ENCODE measurements around the gene MYL12B. TPM values are rescaled to one million over a fixed set of nuclear protein-coding genes. Genes with fewer than 3 reads are reported as not detected.
"Not testable (repeated sequence)": the region's sequence is repeated elsewhere in the genome, so short reads cannot be mapped to it uniquely, and the experiment has no call there.

MYL12B gene
- 100 to 1,000 TPM; 192 to 310 TPM for total RNA-seq

DNA sequence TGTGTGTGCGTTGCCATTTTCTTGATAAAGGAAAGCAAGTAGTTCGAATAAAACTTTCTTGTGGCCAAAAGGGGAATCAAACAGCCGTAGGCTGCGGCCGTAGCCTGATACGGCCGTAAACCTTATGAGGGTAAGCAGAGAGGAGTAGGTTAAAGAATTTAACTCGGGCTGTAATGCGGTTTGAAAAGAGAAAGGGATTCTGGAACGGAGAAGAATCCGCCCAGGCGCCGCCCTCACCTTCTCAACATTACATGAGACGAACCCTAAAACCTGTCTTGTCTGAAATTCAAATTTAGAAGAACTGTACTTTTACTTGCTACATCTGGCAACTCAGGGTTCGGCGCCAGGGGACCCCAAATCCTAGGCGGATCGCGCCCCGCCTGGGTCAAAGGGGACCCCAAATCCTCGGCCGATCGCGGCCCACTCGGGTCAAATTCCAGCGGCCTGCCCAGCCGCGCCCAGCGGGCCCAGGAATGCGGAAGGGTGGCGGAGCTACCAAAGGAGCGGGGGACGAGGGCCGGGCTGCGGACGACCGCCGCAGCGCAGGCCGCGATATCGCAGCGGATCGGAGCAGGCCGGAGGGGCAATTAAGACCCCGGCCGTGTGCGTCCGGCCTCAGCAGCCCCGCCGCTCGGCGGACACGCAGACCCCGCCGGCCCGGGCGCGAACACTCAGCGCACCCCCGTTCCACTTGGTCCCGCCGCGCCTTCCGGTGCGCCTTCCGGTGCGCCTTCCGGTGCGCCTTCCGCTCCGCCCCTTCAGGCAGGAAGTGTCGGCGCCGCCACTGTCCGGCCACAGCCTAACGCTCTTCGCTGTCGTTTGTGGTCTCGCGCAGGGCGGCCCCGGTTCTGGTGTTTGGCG lies at the start of gene MYL12B:
MYL12B (plus strand) TSS at position 761 of the 861 bp plus-strand sequence. CDS start 10,766 bp downstream, outside the sequence.
- Mint-ChIP-seq H3K9me3 (no peaks in the 10 kb centered on the region), H3K27ac (peak within 1 kb of the TSS; percentile 95 to 98), H3K27me3 (no peaks in the 10 kb centered on the region), H3K4me3 (peak within 1 kb of the TSS; percentile 100), H3K36me3 (peaks cover 27% of the 10 kb centered on the region), H3K4me1 (ENCODE audit: low read depth in 2 of 2) (peaks cover 60 to 71% of the 10 kb centered on the region in 2 donors)
- DNase-seq (ENCODE audit: low spot score) (peak; percentile 91), ATAC-seq (peak; percentile 91 to 95)

DNA sequence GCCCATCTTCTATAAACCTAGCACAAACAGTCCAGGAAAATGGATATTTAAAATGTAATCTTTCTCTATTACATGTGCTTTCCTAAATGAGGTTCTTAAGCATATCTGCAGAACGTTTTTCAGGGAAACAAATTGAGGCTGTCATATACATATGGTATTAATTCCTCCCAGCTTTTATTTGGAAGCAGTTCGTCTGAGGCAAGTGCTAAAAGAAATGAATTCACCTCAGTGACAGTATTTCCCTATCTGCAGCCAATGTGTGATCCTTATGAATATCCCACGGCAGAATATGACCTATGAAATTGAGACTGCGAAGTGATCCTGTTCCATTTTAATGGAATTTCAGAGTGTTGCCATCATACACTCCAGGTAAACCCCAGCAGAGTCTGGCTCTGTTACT lies 49.3 kb upstream of the MYL12B start:
- H3K4me1 Mint-ChIP-seq (ENCODE audit: low read depth in 2 of 2), result peaks cover 8 to 13% of the 10 kb centered on the region in 2 donors
- H3K27me3 Mint-ChIP-seq, result no peaks in the 10 kb centered on the region
- DNase-seq (ENCODE audit: low spot score), result no peak

DNA sequence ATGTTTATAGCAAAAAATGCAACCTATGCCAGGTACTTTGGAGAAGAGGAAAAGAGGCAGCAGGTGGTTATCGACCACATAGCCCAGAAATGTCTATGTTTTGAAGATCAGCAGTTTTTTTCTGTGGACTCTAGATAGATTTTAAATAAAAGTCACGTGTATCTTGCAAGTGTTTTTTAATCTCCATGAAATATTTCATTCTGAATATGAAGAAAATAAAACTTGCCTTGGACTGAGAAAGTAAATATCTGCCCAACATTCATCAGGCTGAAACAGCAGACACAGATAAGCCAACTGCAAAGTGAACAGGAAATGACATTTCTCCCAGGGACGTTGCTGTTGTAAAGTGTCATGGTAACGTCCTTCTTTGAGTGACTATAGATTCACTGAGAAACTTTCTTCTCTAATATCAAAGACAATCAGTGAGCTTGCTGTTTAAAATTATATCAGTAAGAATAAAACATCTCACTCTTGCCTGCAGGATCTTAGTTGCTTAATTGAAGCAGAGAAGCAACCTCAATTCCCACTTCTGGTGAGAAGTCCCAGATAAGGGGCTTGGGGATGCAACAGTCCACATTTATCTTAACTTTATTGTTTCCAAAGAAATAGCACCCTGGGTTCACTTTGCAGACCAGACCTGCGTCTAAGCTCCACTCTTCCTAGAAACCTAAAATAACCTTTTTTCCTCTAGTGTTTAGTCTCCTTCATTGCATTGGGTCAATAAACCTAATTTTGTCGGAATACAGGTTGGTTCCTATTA lies 48.5 kb upstream of the MYL12B start:
- H3K27me3 Mint-ChIP-seq, result no peaks in the 10 kb centered on the region
- H3K9me3 Mint-ChIP-seq, result no peaks in the 10 kb centered on the region
- no peak for ATAC-seq
- H3K4me1 Mint-ChIP-seq (ENCODE audit: low read depth in 2 of 2), result peaks cover 8 to 13% of the 10 kb centered on the region in 2 donors
- H3K27ac Mint-ChIP-seq, result no peak overlapping the region
- no peak overlapping the region for H3K4me3 Mint-ChIP-seq
- DNase-seq (ENCODE audit: low spot score), result no peak
- H3K36me3 Mint-ChIP-seq, result no peaks in the 10 kb centered on the region

More for the DNA sequence above, 49.3 kb upstream of the MYL12B start:
- H3K27ac Mint-ChIP-seq, result no peak overlapping the region
- no peak for ATAC-seq
- no peaks in the 10 kb centered on the region for H3K36me3 Mint-ChIP-seq
- no peaks in the 10 kb centered on the region for H3K9me3 Mint-ChIP-seq
- H3K4me3 Mint-ChIP-seq, result no peak overlapping the region

DNA sequence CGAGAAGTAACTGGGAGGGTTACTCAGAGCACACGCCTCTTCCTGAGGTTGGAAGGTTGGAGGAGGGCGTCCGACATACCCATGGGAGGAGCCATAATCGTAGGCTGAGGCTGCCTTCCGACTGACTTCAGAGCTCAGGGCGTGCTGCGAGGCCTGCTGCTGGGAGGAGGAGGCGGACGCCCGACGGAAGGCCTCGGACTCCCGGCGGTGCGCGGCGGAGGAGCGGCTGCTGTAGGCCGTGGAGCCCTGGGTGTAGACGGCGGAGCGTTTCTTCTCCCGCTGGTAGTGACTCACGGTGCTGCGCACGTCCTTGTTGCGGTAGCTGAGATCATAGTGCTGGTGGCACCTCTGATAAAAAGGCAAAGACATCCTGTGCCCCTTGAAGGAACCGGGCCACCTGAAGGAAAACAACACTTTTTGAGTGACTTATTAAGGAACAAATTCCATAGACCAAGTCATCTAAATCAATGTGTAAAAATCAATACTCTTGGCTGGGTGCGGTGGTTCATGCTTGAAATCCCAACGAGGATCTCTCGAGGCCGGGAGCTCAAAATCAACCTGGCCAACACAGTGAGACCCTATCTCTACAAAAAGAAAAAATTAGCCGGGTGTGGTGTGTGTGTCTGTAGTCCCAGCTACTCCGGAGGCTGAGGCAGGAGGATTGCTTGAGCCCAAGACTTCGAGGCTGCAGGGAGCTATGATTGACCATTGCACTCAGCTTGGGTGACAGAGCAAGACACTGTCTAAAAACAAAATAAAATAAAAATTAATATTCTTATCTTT lies 46.9 kb upstream of the MYL12B start:
- Mint-ChIP-seq H3K4me1 (ENCODE audit: low read depth in 2 of 2) (peaks cover 5 to 6% of the 10 kb centered on the region in 2 donors), H3K27me3 (no peaks in the 10 kb centered on the region), H3K36me3 (no peaks in the 10 kb centered on the region), H3K4me3 (no peak overlapping the region), H3K27ac (no peak overlapping the region), H3K9me3 (no peaks in the 10 kb centered on the region)
- ATAC-seq (no peak), DNase-seq (ENCODE audit: low spot score) (no peak)

DNA sequence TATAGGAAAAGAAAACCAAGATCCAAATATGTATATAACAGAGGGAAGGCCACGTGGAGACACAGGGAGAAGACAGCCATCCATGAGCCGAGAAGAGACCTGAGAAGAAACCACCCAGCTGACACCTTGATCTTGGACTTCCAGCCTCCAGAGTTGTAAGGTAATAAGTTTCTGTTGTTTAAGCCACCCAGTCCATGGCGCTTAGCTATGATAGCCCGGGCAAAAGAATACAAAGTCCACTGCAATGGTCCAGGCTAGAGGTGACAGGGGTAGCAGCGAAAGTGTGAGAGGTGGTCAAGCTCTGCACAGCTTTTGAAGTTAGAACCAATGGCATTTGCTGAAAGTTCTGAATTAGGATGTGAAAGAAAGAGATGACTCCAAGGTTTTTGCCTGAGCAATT lies 44.9 kb upstream of the MYL12B start:
- ATAC-seq, result no peak
- H3K27me3 Mint-ChIP-seq, result no peaks in the 10 kb centered on the region
- no peak overlapping the region for H3K27ac Mint-ChIP-seq

DNA sequence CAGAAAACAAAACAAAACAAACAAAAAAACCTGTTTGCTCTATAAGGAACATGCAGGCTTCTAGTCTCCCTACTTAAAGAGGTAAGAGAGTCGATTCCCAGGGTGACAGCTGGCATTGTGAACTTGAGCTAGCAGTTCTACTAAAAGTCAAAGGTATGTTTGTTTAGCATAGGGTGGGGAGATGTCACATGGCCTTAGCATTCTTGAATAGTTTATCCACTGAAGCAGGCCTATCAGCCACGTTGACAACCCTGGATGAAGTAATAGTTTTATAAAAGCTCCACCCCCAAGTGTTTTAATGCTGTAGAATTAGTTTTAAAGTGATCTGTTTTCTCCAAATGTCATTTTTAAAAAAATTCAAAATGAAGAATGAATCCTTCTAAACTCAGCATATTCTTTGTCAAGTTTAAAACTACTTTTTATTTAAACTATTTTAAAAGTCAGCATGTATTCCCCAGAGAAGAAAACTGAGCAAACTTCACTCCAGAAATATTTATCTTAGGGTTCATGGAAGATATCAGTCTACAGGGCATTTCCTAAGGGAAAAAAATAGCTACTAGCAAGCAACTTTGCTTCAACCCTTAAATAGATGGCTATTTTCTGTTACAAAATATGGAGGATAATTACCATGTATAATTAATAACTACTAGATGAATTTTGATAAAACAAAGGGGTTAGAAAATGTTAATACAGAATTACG lies 43.8 kb upstream of the MYL12B start:
- ATAC-seq, result no peak
- Mint-ChIP-seq H3K27ac (no peak overlapping the region), H3K27me3 (no peaks in the 10 kb centered on the region), H3K9me3 (no peaks in the 10 kb centered on the region), H3K4me1 (ENCODE audit: low read depth in 2 of 2) (peaks cover 0 to 4% of the 10 kb centered on the region in 2 donors), H3K4me3 (no peak overlapping the region), H3K36me3 (no peaks in the 10 kb centered on the region)
- DNase-seq (ENCODE audit: low spot score), result no peak

More for the DNA sequence above, 44.9 kb upstream of the MYL12B start:
- Mint-ChIP-seq H3K36me3 (no peaks in the 10 kb centered on the region), H3K9me3 (no peaks in the 10 kb centered on the region), H3K4me1 (ENCODE audit: low read depth in 2 of 2) (peaks cover 0 to 4% of the 10 kb centered on the region in 2 donors), H3K4me3 (no peak overlapping the region)
- DNase-seq (ENCODE audit: low spot score), result no peak

DNA sequence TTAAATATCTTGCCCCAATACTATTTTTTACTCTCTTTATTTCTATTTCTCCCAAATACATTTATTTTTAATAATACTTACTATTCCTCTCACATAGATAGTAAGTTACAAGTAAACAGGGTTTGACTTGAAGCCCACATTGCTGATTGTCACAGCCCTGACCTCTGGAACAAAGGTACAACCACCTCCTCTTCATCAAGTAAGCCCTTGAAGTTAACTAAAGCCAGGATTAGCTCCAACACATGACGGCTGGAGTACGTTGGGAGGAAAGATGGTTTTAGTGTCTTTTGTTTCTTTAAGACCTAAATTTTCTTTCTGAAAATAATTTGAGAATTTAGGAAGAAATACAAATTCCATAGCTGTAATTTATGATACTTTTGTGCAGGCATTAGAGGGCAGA lies 43.1 kb upstream of the MYL12B start:
- H3K4me1 Mint-ChIP-seq (ENCODE audit: low read depth in 2 of 2), result peaks cover 0 to 4% of the 10 kb centered on the region in 2 donors
- H3K27me3 Mint-ChIP-seq, result no peaks in the 10 kb centered on the region
- no peaks in the 10 kb centered on the region for H3K9me3 Mint-ChIP-seq
- no peaks in the 10 kb centered on the region for H3K36me3 Mint-ChIP-seq
- H3K27ac Mint-ChIP-seq, result no peak overlapping the region
- DNase-seq (ENCODE audit: low spot score) (no peak), ATAC-seq (no peak)
- no peak overlapping the region for H3K4me3 Mint-ChIP-seq

DNA sequence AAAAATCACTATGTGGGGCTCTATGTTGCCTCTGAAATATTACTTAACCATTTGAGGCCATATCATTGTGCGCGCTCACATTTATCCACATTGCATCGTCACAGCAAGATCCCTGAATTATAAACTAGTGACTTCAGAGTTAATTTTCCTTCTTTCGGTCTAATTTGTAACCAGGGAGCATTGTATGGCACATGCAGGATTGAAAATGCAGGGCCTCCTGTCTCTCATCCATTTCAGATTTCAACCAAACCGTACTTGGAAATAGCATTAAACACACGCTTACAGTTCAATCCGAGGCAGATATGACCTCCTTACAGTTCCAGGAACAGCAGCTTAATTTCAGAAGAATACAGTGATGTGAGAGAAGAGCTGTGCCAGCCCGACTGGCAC lies 42.7 kb upstream of the MYL12B start:
- no peaks in the 10 kb centered on the region for H3K27me3 Mint-ChIP-seq
- ATAC-seq (no peak), DNase-seq (ENCODE audit: low spot score) (no peak)
- no peaks in the 10 kb centered on the region for H3K9me3 Mint-ChIP-seq
- H3K27ac Mint-ChIP-seq, result no peak overlapping the region
- H3K4me1 Mint-ChIP-seq (ENCODE audit: low read depth in 2 of 2), result peaks cover 0 to 4% of the 10 kb centered on the region in 2 donors
- no peaks in the 10 kb centered on the region for H3K36me3 Mint-ChIP-seq
- H3K4me3 Mint-ChIP-seq, result no peak overlapping the region

DNA sequence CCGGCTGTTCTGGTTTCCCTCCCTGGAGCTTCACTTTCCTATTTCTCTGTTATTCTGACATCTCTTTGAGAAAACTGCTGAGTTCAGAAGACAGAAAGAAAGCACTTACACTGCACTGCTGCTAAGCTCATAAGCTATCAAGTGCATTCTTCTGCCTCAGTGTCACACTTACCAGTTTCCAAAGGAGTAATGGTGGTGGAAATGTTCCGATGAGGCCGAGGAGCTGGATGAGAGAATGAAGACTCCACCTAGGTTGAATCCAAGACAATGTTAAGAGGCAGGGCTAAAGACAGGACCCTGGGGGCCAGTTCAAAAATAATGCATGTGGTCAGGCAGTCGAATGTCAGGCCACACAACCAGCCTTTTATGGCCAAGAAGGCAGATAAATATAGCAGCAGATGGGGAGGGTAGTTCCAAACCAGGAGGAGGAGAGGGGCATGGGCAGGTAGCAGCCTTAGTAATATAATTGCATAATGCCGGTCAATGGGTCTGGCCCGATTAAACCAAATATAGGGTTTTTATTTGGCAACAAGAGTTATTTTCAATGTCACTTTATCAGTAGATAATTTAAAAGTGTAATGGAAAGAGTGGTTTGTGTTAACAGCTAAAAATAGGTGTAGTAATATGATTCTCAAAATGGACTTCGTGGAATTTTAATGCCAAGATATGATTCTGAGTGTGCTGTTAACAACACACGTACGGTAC lies 42.1 kb upstream of the MYL12B start, which contains the start of gene MYOM1:
MYOM1 (minus strand) TSS at position 338 of the 705 bp plus-strand sequence. CDS start 4,745 bp downstream, outside the sequence.
- Mint-ChIP-seq H3K4me1 (ENCODE audit: low read depth in 2 of 2) (peaks cover 0 to 4% of the 10 kb centered on the region in 2 donors), H3K9me3 (no peaks in the 10 kb centered on the region)

DNA sequence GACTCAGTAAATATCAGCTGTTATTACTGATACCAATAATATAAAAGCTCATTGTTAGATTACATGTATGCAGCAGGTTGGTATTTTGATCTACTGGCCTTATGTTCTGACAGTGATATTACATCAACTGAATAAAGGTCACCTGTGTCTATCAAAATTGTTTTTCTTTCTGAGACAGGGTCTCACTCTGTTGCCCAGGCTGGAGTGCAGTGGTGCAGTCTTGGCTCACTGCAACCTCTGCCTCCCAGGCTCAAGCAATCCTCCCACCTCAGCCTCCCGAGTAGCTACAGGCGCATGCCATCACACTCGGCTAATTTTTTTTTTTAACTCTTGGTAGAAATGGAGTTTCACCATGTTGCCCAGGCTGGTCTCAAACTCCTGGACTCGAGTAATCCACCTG lies 41.1 kb upstream of the MYL12B start:
- not testable (repeated sequence) for H3K27me3 Mint-ChIP-seq; H3K36me3 Mint-ChIP-seq; ATAC-seq; H3K4me3 Mint-ChIP-seq; DNase-seq (ENCODE audit: low spot score); H3K4me1 Mint-ChIP-seq (ENCODE audit: low read depth in 2 of 2); H3K9me3 Mint-ChIP-seq; H3K27ac Mint-ChIP-seq

More for the DNA sequence above, 42.1 kb upstream of the MYL12B start, which contains the start of gene MYOM1:
- DNase-seq (ENCODE audit: low spot score), result no peak
- Mint-ChIP-seq H3K36me3 (no peaks in the 10 kb centered on the region), H3K27ac (no peak within 1 kb of the TSS), H3K4me3 (no peak within 1 kb of the TSS), H3K27me3 (no peaks in the 10 kb centered on the region)
- ATAC-seq, result no peak

DNA sequence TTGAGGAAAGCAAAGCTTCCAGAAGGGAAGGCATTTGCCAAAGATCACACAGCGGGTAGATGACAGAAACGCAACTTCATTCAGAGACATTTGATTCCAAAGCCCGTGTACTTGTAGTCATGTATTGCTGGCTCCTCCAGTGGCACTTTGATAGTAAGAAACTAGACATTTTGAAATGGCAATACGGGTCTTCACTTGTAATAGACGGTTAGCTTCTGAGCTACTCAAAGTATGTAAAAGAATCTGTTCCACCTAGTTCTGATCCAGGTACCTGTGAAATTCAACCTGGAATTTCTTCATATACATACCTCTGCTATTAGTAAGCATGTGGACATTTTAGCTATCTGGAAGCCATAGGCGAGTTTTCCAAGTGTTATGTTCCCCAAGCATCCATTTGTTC lies 40.4 kb upstream of the MYL12B start:
- H3K4me3 Mint-ChIP-seq, result no peak overlapping the region
- H3K9me3 Mint-ChIP-seq, result no peaks in the 10 kb centered on the region
- H3K27ac Mint-ChIP-seq, result no peak overlapping the region

DNA sequence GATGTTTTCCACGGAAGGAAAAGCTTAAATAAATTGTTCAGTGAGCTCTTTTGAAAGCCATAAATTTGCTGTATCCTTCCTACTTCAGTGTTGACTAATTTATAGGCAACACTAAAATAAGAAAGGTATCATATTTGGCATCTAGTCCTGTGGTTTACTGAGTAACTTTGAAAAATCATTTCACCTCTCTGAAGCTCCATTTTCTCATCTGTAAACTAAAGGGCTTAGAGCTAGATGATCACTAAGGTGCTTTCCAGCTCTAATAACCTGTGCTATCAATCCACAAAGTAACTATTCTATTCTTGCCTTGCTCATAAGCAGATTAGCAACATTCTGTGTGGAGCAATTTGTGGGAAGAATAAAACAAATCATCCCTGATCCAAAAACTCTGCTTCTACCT lies 38.6 kb upstream of the MYL12B start:
- Mint-ChIP-seq H3K9me3 (no peaks in the 10 kb centered on the region), H3K4me3 (no peak overlapping the region), H3K36me3 (no peaks in the 10 kb centered on the region), H3K4me1 (ENCODE audit: low read depth in 2 of 2) (peaks cover 0 to 5% of the 10 kb centered on the region in 2 donors), H3K27ac (no peak overlapping the region), H3K27me3 (no peaks in the 10 kb centered on the region)
- DNase-seq (ENCODE audit: low spot score) (no peak), ATAC-seq (no peak)

More for the DNA sequence above, 40.4 kb upstream of the MYL12B start:
- H3K36me3 Mint-ChIP-seq, result no peaks in the 10 kb centered on the region
- peaks cover 0 to 5% of the 10 kb centered on the region in 2 donors for H3K4me1 Mint-ChIP-seq (ENCODE audit: low read depth in 2 of 2)
- no peaks in the 10 kb centered on the region for H3K27me3 Mint-ChIP-seq
- DNase-seq (ENCODE audit: low spot score) (no peak), ATAC-seq (no peak)

All from natural killer cell treated with Interleukin-12 subunit alpha and Interleukin-12 subunit beta and Interleukin-15 and Interleukin-18, amount 100 ng/mL, for 72 hours (primary cell).